ENCODE measurements around the gene IL17RA.

Gene IL17RA

GRCh38 chr22:17159504-17159951 is 74.7 kb downstream of the IL17RA start:
- Mint-ChIP-seq H3K27ac (peak overlapping the region; percentile 86), H3K4me1 (peaks cover 39% of the 10 kb centered on the region), H3K4me3 (peak overlapping the region; percentile 83), H3K36me3 (ENCODE audit: low read depth) (peaks cover 15% of the 10 kb centered on the region), H3K9me3 (no peaks in the 10 kb centered on the region), H3K27me3 (no peaks in the 10 kb centered on the region)
- peak; percentile 53 for ATAC-seq
- peak; percentile 75 for DNase-seq

- peaks cover 19% of the 10 kb centered on the region for H3K4me1 Mint-ChIP-seq
- H3K9me3 Mint-ChIP-seq, result no peaks in the 10 kb centered on the region
- ATAC-seq (no peak), DNase-seq (no peak)
- H3K4me3 Mint-ChIP-seq, result no peak overlapping the region
- H3K27ac Mint-ChIP-seq, result no peak overlapping the region
- peaks cover 8% of the 10 kb centered on the region for H3K36me3 Mint-ChIP-seq (ENCODE audit: low read depth)
- H3K27me3 Mint-ChIP-seq, result no peaks in the 10 kb centered on the region
Measured at GRCh38 chr22:17161991-17162390, 77.2 kb downstream of the IL17RA start.

- Mint-ChIP-seq H3K36me3 (ENCODE audit: low read depth) (peaks cover 4% of the 10 kb centered on the region), H3K4me1 (peaks cover 13% of the 10 kb centered on the region), H3K27ac (no peak overlapping the region), H3K27me3 (peaks cover 5% of the 10 kb centered on the region), H3K4me3 (no peak overlapping the region), H3K9me3 (no peaks in the 10 kb centered on the region)
- no peak for DNase-seq
- no peak for ATAC-seq
Measured at GRCh38 chr22:17162731-17163130, 77.9 kb downstream of the IL17RA start.

GRCh38 chr22:17164392-17165024 is 79.7 kb downstream of the IL17RA start:
- H3K27ac Mint-ChIP-seq, result no peak overlapping the region
- H3K4me1 Mint-ChIP-seq, result peaks cover 6% of the 10 kb centered on the region

More at GRCh38 chr22:17164392-17165024, 79.7 kb downstream of the IL17RA start:
- peaks cover 6% of the 10 kb centered on the region for H3K27me3 Mint-ChIP-seq
- H3K4me3 Mint-ChIP-seq, result no peak overlapping the region
- ATAC-seq, result no peak
- H3K9me3 Mint-ChIP-seq, result no peaks in the 10 kb centered on the region
- DNase-seq, result no peak
- peaks cover 3% of the 10 kb centered on the region for H3K36me3 Mint-ChIP-seq (ENCODE audit: low read depth)
